Cardiac muscle cell (in vitro differentiated cells and primary cell): ENCODE results near the gene TYRP1. TPM values are rescaled to one million over a fixed set of nuclear protein-coding genes. Genes with fewer than 3 reads are reported as not detected.
"Not testable (repeated sequence)": the region's sequence is repeated elsewhere in the genome, so short reads cannot be mapped to it uniquely, and the experiment has no call there.

Experiments
- DNase-seq, 2 donors: peaks; one replicate each; pipeline versions ENCODE4 v3.0.0 to v3.0.0-alpha.2; 2010 to 2017; ENCODE audit warnings: low read depth in 1 of 2, low spot score in 1 of 2
- H3K27ac ChIP-seq: fragments of 200-600 bp; sonication (generic); 2 replicates; pipeline ENCODE4 v1.5.1; 2016
- H3K27me3 ChIP-seq: fragments of 200-600 bp; sonication (generic); 2 replicates; pipeline ENCODE4 v1.6.0; 2016; ENCODE audit warnings: control low read depth
- H3K36me3 ChIP-seq: fragments of 200-600 bp; sonication (generic); 2 replicates; pipeline ENCODE4 v1.5.1; 2016; ENCODE audit warnings: control low read depth
- H3K4me1 ChIP-seq: fragments of 200-600 bp; sonication (generic); 2 replicates; pipeline ENCODE4 v1.8.1; 2017; ENCODE audit warnings: low read depth, mild to moderate bottlenecking, mixed run types
- H3K4me3 ChIP-seq: fragments of 200-600 bp; sonication (generic); 2 replicates; pipeline ENCODE4 v1.5.1; 2016; ENCODE audit warnings: mild to moderate bottlenecking
- H3K9me3 ChIP-seq: fragments of 200-600 bp; sonication (generic); 2 replicates; pipeline ENCODE4 v1.5.1; 2017; ENCODE audit warnings: low read depth, mild to moderate bottlenecking, control low read depth
- polyA plus RNA-seq: library from polyadenylated mRNA; unstranded; fragments of >200 nt; fragmentation: Nextera tagmentation; extraction: Ambion mirVana; gene quantifications from 2 replicates; pipeline ENCODE4 v1.2.1, GENCODE V29; 2016
- total RNA-seq: library from RNA; depleted of rRNA; stranded (reverse); fragments of >200 nt; gene quantifications from 2 replicates; pipeline ENCODE4 v1.2.3, GENCODE V29; 2016
- TF ChIP-seq, protein P1 (sequence below): IDR thresholded peaks from 2 replicates; pipeline ENCODE4 v1.5.1; 2012; ENCODE audit warnings: low read depth, mild to moderate bottlenecking, low read length

The TYRP1 gene
- total and polyA plus RNA-seq, 2 experiments from 2014 or later, result 0.48 to 0.59 TPM

DNA sequence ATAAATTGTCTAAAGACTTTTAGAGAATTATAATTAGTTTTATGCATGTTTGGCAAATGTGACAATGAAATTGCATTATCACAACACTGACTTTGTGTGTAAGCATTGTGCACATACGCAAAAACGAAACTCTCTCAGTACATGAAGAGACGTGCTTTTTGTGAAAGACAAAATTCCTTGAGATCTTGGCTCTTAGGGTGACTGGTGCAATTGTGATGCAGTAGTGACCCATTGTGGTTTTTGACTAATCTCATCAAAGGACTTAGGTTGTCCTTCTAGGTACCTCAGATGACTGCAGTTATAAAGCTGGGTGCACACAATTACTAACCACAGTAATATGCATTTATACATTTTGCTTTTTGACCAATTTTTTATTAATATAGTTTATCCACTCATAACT, 25.3 kb upstream of the TYRP1 start:
- no peak for DNase-seq
- no peaks in the 10 kb centered on the region for H3K9me3 ChIP-seq

DNA sequence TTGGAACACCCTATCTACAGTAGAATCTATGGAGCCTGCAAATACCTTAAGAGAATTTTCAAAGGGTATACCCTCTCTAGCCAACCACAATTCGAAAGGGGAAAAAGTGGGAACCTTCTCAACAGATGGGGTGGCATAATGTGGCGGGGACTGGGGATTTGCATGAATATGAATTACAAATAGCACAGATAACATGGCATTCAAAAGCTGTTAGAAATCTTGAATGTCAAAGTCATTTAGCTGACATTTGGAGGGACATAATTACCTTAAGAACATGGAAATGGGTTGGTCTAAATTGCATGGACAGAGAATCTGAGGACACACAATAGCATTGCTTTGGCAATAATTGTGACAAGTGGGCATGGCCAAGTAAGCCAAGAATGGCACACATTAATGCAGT, 23.2 kb upstream of the TYRP1 start:
- Histone ChIP-seq H3K4me1 (no peaks in the 10 kb centered on the region), H3K4me3 (no peak overlapping the region), H3K27ac (no peak overlapping the region), H3K27me3 (no peaks in the 10 kb centered on the region), H3K9me3 (no peaks in the 10 kb centered on the region), H3K36me3 (no peaks in the 10 kb centered on the region)
- TF ChIP-seq, protein P1, sequence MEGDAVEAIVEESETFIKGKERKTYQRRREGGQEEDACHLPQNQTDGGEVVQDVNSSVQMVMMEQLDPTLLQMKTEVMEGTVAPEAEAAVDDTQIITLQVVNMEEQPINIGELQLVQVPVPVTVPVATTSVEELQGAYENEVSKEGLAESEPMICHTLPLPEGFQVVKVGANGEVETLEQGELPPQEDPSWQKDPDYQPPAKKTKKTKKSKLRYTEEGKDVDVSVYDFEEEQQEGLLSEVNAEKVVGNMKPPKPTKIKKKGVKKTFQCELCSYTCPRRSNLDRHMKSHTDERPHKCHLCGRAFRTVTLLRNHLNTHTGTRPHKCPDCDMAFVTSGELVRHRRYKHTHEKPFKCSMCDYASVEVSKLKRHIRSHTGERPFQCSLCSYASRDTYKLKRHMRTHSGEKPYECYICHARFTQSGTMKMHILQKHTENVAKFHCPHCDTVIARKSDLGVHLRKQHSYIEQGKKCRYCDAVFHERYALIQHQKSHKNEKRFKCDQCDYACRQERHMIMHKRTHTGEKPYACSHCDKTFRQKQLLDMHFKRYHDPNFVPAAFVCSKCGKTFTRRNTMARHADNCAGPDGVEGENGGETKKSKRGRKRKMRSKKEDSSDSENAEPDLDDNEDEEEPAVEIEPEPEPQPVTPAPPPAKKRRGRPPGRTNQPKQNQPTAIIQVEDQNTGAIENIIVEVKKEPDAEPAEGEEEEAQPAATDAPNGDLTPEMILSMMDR, result no peak
- DNase-seq, result no peak

More for the DNA sequence above, 25.3 kb upstream of the TYRP1 start:
- H3K4me3 ChIP-seq, result no peak overlapping the region
- H3K4me1 ChIP-seq, result no peaks in the 10 kb centered on the region
- no peak overlapping the region for H3K27ac ChIP-seq
- no peaks in the 10 kb centered on the region for H3K36me3 ChIP-seq
- TF ChIP-seq, protein P1, result no peak
- H3K27me3 ChIP-seq, result no peaks in the 10 kb centered on the region

DNA sequence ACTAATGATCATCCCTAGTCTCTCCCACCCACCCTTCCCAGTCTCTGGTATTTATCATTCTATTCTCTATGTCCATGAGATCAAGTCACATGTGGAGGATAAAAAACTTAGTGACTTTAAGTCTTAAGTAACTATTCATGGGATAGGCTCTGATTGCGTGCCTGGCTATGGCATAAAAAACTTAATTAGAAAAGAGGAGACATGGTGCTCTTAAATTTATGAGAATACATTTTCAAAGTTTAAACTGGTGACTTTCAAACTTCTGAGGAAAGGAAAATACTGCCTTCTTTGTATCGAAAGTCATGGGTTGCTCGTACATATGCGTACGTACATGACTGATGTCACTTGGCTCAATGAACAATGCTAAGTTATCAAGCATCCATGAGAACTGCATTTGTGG, 18.2 kb upstream of the TYRP1 start:
- Histone ChIP-seq H3K4me1 (no peaks in the 10 kb centered on the region), H3K4me3 (no peak overlapping the region), H3K9me3 (no peaks in the 10 kb centered on the region), H3K27ac (no peak overlapping the region), H3K27me3 (no peaks in the 10 kb centered on the region), H3K36me3 (no peaks in the 10 kb centered on the region)
- TF ChIP-seq, protein P1, result no peak
- no peak for DNase-seq

DNA sequence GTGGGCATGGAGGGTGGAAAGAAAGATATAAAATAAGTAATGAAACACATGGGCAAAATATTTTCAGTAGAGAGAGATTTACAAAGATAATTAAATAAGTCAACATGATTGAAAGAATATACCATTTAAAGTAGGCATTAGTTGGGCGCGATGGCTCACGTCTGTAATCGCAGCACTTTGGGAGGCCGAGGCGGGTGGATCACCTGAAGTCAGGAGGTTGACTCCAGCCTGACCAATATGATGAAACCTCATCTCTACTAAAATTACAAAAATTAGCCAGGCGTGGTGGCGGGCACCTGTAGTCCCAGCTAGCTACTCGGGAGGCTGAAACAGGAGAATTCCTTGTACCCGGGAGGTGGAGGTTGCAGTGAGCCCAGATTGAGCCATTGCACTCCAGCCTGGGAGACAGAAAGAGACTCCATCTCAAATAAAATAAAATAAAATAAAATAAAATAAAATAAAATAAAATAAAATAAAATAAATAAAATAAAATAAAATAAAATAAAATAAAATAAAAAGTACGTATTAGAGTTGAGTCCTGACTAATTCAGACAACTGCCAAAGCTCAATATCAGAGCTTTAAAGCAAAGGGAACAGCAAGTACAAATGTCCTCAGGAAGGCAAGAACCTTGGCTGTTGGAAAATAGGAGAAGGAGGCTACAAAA, 15.6 kb upstream of the TYRP1 start:
- not testable (repeated sequence) for H3K36me3 ChIP-seq, H3K27me3 ChIP-seq, H3K4me3 ChIP-seq, H3K9me3 ChIP-seq, H3K4me1 ChIP-seq, DNase-seq, H3K27ac ChIP-seq

DNA sequence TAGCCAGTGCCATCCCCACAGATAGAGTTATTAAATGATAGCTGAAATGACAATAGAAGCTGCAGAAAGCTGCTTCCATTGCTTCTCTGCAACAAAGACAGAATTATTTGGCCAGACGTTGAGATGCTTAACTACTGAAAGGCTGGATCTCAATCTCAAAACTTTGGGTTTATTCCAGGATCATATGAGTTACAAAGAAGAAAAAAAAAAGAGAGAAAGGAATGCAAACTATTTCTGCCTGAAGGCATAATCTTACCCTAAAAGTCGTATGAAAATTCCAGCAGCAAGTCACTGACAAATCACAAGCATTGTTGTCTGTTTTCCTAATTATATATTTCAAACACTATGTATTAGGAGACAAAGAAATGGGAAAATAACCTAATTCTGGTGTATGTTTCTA, 12.8 kb upstream of the TYRP1 start:
- TF ChIP-seq, protein P1, result no peak
- Histone ChIP-seq H3K4me1 (no peaks in the 10 kb centered on the region), H3K4me3 (no peak overlapping the region), H3K27ac (no peak overlapping the region), H3K9me3 (no peaks in the 10 kb centered on the region), H3K27me3 (no peaks in the 10 kb centered on the region), H3K36me3 (no peaks in the 10 kb centered on the region)
- DNase-seq, result peak in 1 of 2 donors; percentile 69

DNA sequence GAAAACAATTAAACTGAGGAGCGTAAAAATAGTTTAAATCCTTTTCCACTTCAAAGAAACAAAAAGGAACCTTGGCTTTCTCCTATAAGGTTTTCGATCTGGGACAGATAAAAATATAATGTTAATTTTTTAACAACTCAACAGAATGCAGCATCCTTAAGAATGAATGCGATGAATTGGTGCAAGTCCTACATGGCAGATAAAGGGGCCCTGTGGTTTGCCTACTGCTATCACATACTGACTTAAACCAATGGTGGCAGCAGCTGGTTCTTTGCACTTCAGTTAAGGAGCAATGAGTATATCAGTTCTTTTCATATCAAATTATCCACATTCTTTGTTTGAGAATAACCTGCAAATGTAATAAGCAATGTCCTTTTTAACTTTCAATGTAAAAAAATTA, 12.4 kb upstream of the TYRP1 start:
- Histone ChIP-seq H3K27ac (no peak overlapping the region), H3K4me3 (no peak overlapping the region), H3K27me3 (no peaks in the 10 kb centered on the region), H3K4me1 (no peaks in the 10 kb centered on the region), H3K36me3 (no peaks in the 10 kb centered on the region), H3K9me3 (no peaks in the 10 kb centered on the region)
- TF ChIP-seq, protein P1, result no peak
- DNase-seq, result peak in 1 of 2 donors; percentile 5
